ENCODE results near the gene RAPGEF1.

RAPGEF1 gene

DNA sequence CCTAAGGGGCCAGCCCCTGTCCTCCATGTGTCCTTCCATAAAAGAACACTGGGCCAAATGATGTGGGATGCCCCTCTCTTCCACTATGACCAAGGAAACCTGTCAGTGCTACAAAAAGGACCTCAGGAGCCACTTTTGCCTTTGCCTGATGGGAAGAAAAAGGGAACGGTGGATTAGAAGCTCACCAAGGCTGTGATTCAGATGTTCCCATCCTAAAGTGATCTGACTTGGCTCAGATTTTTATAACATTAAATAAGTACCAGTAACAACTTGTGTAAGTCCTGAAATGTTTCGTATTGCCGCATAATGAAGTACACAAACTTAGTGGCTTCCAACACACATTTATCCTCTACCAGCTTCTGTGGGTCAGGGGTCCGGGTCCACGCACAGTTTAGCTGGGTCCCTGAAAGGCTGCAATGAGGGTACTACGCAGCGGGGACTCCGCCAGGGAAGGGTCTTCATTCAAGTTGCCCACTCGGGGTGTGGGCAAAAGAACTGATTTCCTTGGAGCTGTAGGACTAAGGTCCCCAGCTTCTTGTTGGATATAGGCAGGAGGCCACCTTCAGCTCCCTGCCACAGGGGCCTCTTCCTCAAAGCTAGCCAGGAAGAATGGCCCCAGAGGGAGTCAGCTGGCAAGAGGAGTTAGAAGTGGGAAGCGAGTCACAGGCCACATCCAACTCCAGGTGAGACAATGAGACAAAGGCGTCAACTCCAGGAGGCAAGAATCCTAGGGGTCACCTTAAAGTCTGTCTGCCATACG is 60.4 kb downstream of the RAPGEF1 start:
- Histone ChIP-seq H3K27me3 (no peaks in the 10 kb centered on the region), H3K36me3 (peaks cover 0 to 20% (median 6%) of the 10 kb centered on the region in 11 experiments; a peak in 11 of 22 replicates), H3K4me1 (peaks cover 79 to 97% (median 88%) of the 10 kb centered on the region in 10 experiments), H3K4me3 (peak overlapping the region in 2 of 10 experiments; percentile 5 to 9; a peak in 1 of 20 replicates), H3K27ac (peak overlapping the region; percentile 78 to 93 (median 87)), H3K9me3 (replicated peaks in 1 of 11) (peaks cover 0 to 24% (median 11%) of the 10 kb centered on the region in 11 experiments; a peak in 16 of 22 replicates), H3K9ac (peak overlapping the region in 9 of 11 experiments; percentile 27 to 86 (median 78); a peak in 14 of 22 replicates), H3K4me2 (peak overlapping the region; percentile 89 to 98 (median 95)), H4K20me1 (peaks cover 7 to 94% (median 28%) of the 10 kb centered on the region in 11 experiments; a peak in 16 of 22 replicates)
- TF ChIP-seq Cebpa-rat (IDR thresholded peaks at IDR 0.05): no peak

- H3K36me3 ChIP-seq: peaks cover 0 to 20% (median 6%) of the 10 kb centered on the region in 11 experiments; a peak in 11 of 22 replicates
- peak overlapping the region; percentile 89 to 98 (median 95) for H3K4me2 ChIP-seq
- H3K27ac ChIP-seq: peak overlapping the region; percentile 78 to 93 (median 87)
- peak overlapping the region; percentile 64 to 86 (median 78); a peak in 20 of 22 replicates for H3K9ac ChIP-seq
- H3K27me3 ChIP-seq: no peaks in the 10 kb centered on the region
- H3K9me3 ChIP-seq (replicated peaks in 1 of 11): peaks cover 0 to 24% (median 11%) of the 10 kb centered on the region in 11 experiments; a peak in 16 of 22 replicates
- peaks cover 87 to 99% (median 94%) of the 10 kb centered on the region in 10 experiments for H3K4me1 ChIP-seq
- peaks cover 7 to 87% (median 32%) of the 10 kb centered on the region in 11 experiments; a peak in 16 of 22 replicates for H4K20me1 ChIP-seq
- H3K4me3 ChIP-seq: peak overlapping the region in 4 of 10 experiments; percentile 3 to 19 (median 7); a peak in 3 of 20 replicates
- TF ChIP-seq Cebpa-rat (IDR thresholded peaks at IDR 0.05): no peak
These were observed 61.3 kb downstream of the RAPGEF1 start for GRCh38 chr9:131678499-131679111.

DNA sequence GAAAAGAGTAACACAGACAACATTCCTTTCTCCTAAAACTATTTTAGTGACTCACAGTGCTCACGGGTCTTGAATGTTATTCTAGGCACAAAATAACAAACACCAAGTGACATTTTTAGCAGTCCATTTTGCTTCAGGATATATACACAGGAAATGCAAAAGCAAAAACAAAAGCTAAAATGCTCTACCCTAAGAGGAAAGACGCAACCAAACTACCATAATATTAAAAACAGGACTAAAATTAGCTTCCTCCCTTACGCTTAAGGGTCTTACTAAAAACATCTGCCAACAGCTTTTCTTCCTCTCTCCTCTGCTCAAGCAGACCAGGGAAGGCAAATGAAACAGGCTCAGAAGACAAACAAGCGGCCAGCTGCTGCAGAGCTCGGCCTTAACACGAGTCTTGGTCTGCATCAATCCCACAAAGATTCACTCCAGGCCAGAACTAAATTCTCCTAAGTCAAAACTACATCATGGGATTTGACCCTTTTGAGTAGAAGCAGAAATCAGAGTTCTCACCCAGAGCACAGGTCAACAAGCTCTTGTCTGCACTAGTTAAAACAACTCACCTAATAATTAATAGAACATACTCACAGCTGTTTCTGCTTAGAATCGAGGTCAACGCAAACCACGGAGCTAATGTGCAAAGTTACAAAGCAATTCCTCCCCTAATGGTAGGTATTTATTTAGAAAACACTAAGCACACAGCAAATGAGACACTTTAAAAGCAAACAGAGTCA is 62.3 kb downstream of the RAPGEF1 start:
- peaks cover 94 to 100% (median 97%) of the 10 kb centered on the region in 10 experiments for H3K4me1 ChIP-seq
- TF ChIP-seq Cebpa-rat (IDR thresholded peaks at IDR 0.05): no peak
- H3K9ac ChIP-seq: peak overlapping the region; percentile 64 to 86 (median 78)
- H4K20me1 ChIP-seq: peaks cover 7 to 87% (median 41%) of the 10 kb centered on the region in 11 experiments; a peak in 16 of 22 replicates
- peak overlapping the region; percentile 78 to 93 (median 87) for H3K27ac ChIP-seq
- peak overlapping the region in 9 of 10 experiments; percentile 0 to 62 (median 31); a peak in 17 of 20 replicates for H3K4me3 ChIP-seq
- peaks cover 0 to 24% (median 11%) of the 10 kb centered on the region in 11 experiments; a peak in 16 of 22 replicates for H3K9me3 ChIP-seq (replicated peaks in 1 of 11)
- peaks cover 0 to 20% (median 6%) of the 10 kb centered on the region in 11 experiments; a peak in 10 of 22 replicates for H3K36me3 ChIP-seq
- no peaks in the 10 kb centered on the region for H3K27me3 ChIP-seq
- peak overlapping the region; percentile 89 to 98 (median 95) for H3K4me2 ChIP-seq

DNA sequence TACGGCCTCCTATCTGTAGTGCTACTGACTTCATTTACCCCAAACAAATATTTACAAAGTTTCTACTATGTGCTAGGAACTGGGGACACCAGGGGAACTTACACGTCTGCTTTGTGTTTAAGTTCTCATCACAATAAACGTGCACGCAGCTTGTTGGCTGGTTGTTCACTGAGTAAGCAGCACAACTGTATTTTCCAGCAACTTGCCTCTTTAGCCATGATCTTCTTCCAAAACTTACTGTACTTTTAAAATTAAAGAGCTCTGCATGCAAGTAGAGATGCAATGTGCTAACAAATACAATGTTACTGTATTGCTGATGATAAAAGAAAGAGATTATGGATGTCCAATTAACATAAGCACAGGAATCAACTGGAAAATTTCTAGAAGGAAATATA is 62.8 kb downstream of the RAPGEF1 start:
- Histone ChIP-seq H3K9ac (peak overlapping the region; percentile 64 to 86 (median 78)), H3K36me3 (peaks cover 0 to 18% (median 6%) of the 10 kb centered on the region in 11 experiments; a peak in 10 of 22 replicates), H3K4me3 (peak overlapping the region in 9 of 10 experiments; percentile 0 to 62 (median 31); a peak in 15 of 20 replicates), H3K27ac (peak overlapping the region; percentile 78 to 93 (median 87)), H3K27me3 (no peaks in the 10 kb centered on the region), H3K4me1 (peaks cover 94 to 100% (median 97%) of the 10 kb centered on the region in 10 experiments), H3K9me3 (replicated peaks in 1 of 11) (peaks cover 0 to 19% (median 11%) of the 10 kb centered on the region in 11 experiments; a peak in 16 of 22 replicates), H3K4me2 (peak overlapping the region; percentile 89 to 98 (median 95)), H4K20me1 (peaks cover 7 to 88% (median 41%) of the 10 kb centered on the region in 11 experiments; a peak in 16 of 22 replicates)
- TF ChIP-seq Cebpa-rat (IDR thresholded peaks at IDR 0.05): no peak

- peaks cover 94 to 100% (median 97%) of the 10 kb centered on the region in 10 experiments for H3K4me1 ChIP-seq
These were observed 63.4 kb downstream of the RAPGEF1 start for GRCh38 chr9:131676431-131676972.

DNA sequence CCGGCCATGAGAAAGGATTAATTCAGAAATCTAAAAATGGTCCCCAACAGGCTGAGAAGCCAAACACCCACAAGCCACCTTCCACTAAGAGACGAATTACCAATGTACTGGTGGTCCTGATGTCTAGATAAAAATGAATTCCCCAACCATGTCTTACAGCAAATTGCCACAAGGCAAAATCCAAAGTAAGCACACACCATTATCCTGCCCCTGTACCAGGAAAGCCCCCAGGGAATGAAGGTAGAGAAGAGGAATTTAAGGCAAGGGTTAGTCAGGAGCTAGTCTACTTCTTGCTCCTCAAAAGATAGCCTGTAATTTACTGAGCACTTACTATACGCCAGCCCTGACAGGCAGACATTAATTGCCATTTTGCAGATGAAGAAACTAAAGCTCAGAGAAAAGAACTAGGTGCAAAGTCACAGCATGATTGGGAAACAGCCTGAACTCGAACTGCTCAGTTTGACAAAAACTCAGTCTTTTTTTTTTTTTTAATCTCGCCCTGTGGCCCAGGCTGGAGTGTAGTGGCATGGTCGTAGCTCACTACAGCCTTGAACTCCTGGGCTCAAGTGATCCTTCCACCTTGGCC is 64.3 kb downstream of the RAPGEF1 start:
- peak overlapping the region; percentile 31 to 62 (median 50); a peak in 19 of 20 replicates for H3K4me3 ChIP-seq

More at GRCh38 chr9:131676431-131676972, 63.4 kb downstream of the RAPGEF1 start:
- peaks cover 7 to 88% (median 41%) of the 10 kb centered on the region in 11 experiments; a peak in 16 of 22 replicates for H4K20me1 ChIP-seq
- H3K4me2 ChIP-seq: peak overlapping the region; percentile 89 to 98 (median 95)
- H3K27ac ChIP-seq: peak overlapping the region; percentile 78 to 93 (median 87)
- peaks cover 0 to 13% (median 6%) of the 10 kb centered on the region in 11 experiments; a peak in 9 of 22 replicates for H3K36me3 ChIP-seq
- TF ChIP-seq Cebpa-rat (IDR thresholded peaks at IDR 0.05): no peak
- no peaks in the 10 kb centered on the region for H3K27me3 ChIP-seq
- peak overlapping the region; percentile 64 to 86 (median 78) for H3K9ac ChIP-seq
- H3K4me3 ChIP-seq: peak overlapping the region in 9 of 10 experiments; percentile 1 to 62 (median 50); a peak in 14 of 20 replicates
- peaks cover 0 to 13% (median 8%) of the 10 kb centered on the region in 11 experiments; a peak in 16 of 22 replicates for H3K9me3 ChIP-seq (replicated peaks in 1 of 11)

More for the DNA sequence above, 64.3 kb downstream of the RAPGEF1 start:
- Histone ChIP-seq H3K27me3 (no peaks in the 10 kb centered on the region), H3K9me3 (replicated peaks in 1 of 11) (peaks cover 0 to 5% (median under 1%) of the 10 kb centered on the region in 11 experiments; a peak in 11 of 22 replicates), H3K36me3 (peaks cover 0 to 8% (median under 1%) of the 10 kb centered on the region in 11 experiments; a peak in 4 of 22 replicates), H3K27ac (peak overlapping the region; percentile 78 to 93 (median 87)), H3K9ac (peak overlapping the region; percentile 64 to 86 (median 78)), H3K4me2 (peak overlapping the region; percentile 89 to 98 (median 95)), H3K4me1 (peaks cover 99 to 100% (median 100%) of the 10 kb centered on the region in 10 experiments), H4K20me1 (peaks cover 7 to 97% (median 33%) of the 10 kb centered on the region in 11 experiments; a peak in 16 of 22 replicates)
- TF ChIP-seq Cebpa-rat (IDR thresholded peaks at IDR 0.05): no peak
